ENCODE measurements around the gene TNNI3.
"Not testable (repeated sequence)": the region's sequence is repeated elsewhere in the genome, so short reads cannot be mapped to it uniquely, and the experiment has no call there.

DNA sequence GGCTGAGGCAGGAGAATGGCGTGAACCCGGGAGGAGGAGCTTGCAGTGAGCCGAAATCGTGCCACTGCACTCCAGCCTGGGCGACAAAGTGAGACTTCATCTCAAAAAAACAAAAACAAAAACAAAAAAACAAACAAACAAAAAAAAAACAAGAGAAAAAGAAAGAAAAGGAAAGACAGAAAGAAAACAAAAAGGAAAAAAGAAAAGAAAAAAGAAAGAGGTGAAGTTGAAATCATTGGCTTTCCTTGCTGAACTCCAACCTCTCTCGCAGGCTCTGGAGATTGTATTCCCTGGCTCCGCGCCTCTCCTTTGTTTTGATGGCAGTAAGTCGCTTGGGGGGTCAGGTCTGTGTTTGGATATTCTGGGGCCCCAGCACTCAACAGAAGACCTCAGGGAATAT is 14.8 kb upstream of the TNNI3 start:
- not testable (repeated sequence) for TF ChIP-seq ZNF274 (IDR thresholded peaks at IDR 0.05; ENCODE audit: low read depth, low read length); YY1 (IDR thresholded peaks at IDR 0.05; ENCODE audit: insufficient read depth, insufficient read length)

All from NT2/D1 (cell line).